Activated T-cell treated with anti-CD3 and anti-CD28 coated beads, Interleukin-2, amount 50 U/mL, for 4 hours (primary cell): ENCODE data around the gene NTRK2. TPM values are rescaled to one million over a fixed set of nuclear protein-coding genes. Genes with fewer than 3 reads are reported as not detected.

Experiments used
- ATAC-seq, 2 donors: fragments of 200-7000 bp; cut with Tn5 transposase; one replicate each; pipeline ENCODE4 v1.10.0; 2021
- DNase-seq: peaks from one replicate; pipeline ENCODE4 v3.0.0-alpha.2; 2020
- H3K27me3 Mint-ChIP-seq: one replicate; pipeline ENCODE4 v1.8.0; 2021; ENCODE audit warnings: low read depth, mixed read lengths
- H3K36me3 Mint-ChIP-seq: one replicate; pipeline ENCODE4 v1.8.0; 2022; ENCODE audit warnings: mixed read lengths; ENCODE audit not compliant: insufficient read depth
- H3K4me1 Mint-ChIP-seq: one replicate; pipeline ENCODE4 v1.8.0; 2021; ENCODE audit warnings: low read depth, mixed read lengths
- H3K4me3 Mint-ChIP-seq: one replicate; pipeline ENCODE4 v1.8.0; 2021; ENCODE audit warnings: mild to moderate bottlenecking, moderate library complexity, mixed read lengths
- H3K9me3 Mint-ChIP-seq: one replicate; pipeline ENCODE4 v1.8.0; 2021; ENCODE audit warnings: mixed read lengths
- total RNA-seq, 3 donors: library from RNA; stranded (reverse); gene quantifications; one replicate each; pipeline ENCODE4 v1.2.1, GENCODE V29; 2021

NTRK2 gene
- total RNA-seq, 3 donors from 2014 or later: 0.18 to 0.82 (median 0.38) TPM

DNA sequence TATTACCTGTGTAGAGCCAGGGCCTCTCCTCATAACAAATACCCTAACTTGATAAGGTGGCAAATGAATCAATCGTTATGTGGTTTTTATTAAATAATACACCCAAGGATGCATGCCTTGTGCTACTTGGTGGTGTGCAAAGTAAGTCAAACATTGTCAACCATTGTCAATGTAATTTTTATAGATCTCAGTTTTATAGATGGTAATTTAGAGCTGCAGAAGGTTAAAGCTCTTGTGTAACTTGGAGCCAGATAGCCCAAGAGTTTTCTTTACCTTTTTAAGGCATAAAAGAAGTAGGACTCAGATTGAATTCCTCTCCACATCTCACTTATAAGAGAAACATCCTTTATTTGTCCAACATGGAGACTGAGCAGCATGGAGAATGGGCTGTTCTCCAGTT is 304.7 kb downstream of the NTRK2 start:
- Mint-ChIP-seq H3K36me3 (no peaks in the 10 kb centered on the region), H3K27me3 (peaks cover 6% of the 10 kb centered on the region), H3K4me1 (no peaks in the 10 kb centered on the region), H3K9me3 (no peaks in the 10 kb centered on the region), H3K4me3 (no peak overlapping the region)
- no peak for ATAC-seq
- DNase-seq: no peak

DNA sequence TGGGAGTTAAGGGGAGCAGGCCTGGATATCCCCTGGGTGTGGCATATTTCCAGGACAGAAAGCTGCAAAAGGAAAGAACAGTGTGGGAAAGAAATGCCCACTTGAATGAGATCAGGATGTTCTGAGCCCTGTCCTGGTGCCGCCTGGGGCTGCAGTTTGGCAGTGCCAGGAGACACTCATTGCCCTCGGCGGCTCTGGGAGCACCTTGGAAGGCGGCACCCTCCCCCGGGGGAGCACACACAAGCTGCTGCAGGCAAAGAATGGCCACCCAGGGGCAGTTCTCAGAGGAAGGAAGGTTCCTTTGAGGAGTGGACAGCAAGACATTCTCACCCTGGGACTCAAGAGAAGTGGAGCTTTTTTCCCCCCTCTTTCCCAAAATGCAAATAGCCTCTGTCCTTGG is 305.3 kb downstream of the NTRK2 start:
- no peaks in the 10 kb centered on the region for H3K4me1 Mint-ChIP-seq
- no peaks in the 10 kb centered on the region for H3K9me3 Mint-ChIP-seq
- DNase-seq (no peak), ATAC-seq (no peak)
- H3K27me3 Mint-ChIP-seq: peaks cover 6% of the 10 kb centered on the region
- no peaks in the 10 kb centered on the region for H3K36me3 Mint-ChIP-seq
- no peak overlapping the region for H3K4me3 Mint-ChIP-seq

DNA sequence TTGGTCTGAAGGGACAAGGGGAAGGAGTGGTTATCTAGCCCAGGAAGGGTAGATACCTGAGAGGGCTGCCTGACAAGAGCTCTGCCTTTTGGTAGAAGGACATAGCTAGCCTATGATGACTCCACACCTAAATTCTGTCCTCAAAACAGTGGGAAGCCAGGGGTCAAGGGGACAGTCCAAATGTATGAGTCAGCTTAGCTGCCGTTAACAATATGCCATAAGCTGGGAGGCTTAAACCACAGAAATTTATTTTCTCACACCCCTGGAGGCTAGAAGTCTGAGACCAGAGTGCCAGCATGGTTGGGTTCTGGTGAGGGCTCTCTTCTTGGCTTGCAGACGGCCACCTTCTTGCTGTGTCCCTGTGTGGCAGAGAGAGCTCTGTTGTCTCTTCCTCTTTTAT is 306.4 kb downstream of the NTRK2 start:
- Mint-ChIP-seq H3K27me3 (peaks cover 6% of the 10 kb centered on the region), H3K36me3 (no peaks in the 10 kb centered on the region), H3K9me3 (no peaks in the 10 kb centered on the region), H3K4me3 (no peak overlapping the region), H3K4me1 (no peaks in the 10 kb centered on the region)
- ATAC-seq (no peak), DNase-seq (no peak)

DNA sequence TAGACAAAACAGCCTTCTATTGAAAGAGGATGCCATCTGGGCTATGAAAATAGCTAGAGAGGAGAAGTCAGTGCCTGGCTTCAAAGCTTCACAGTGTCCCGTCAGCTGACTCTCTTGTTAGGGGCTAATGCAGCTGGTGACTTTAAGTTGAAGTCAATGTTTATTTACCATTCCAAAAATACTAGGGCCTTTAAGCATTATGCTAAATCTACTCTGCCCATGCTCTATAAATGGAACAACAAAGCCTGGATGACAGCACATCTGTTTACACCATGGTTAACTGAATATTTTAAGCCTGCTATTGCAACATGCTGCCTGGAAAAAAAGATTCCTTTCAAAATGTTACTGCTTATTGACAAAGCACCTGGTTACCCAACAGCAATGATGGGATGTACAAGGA is 309.1 kb downstream of the NTRK2 start:
- Mint-ChIP-seq H3K9me3 (no peaks in the 10 kb centered on the region), H3K4me3 (no peak overlapping the region), H3K36me3 (no peaks in the 10 kb centered on the region), H3K4me1 (no peaks in the 10 kb centered on the region), H3K27me3 (no peaks in the 10 kb centered on the region)
- DNase-seq (no peak), ATAC-seq (no peak)

DNA sequence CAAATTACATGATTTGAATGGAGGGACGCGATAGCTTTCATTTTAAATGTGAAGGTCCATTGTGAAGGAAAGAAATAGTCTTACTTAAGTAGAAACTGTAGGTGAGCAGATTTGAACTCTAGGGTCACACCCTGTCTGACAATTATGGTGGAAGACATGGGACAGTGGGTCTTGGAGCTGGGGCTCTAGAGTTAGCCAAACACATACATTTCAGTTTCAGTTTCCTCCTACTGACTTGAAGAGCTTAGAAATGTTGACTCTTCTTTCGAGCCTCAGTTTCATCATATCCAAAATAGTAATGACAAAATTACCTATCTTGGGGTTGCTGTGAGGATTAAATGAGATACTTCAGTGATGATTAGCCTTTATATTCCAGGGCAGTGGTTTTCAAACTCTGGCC is 314.2 kb downstream of the NTRK2 start:
- Mint-ChIP-seq H3K27me3 (no peaks in the 10 kb centered on the region), H3K9me3 (no peaks in the 10 kb centered on the region), H3K4me1 (no peaks in the 10 kb centered on the region)

DNA sequence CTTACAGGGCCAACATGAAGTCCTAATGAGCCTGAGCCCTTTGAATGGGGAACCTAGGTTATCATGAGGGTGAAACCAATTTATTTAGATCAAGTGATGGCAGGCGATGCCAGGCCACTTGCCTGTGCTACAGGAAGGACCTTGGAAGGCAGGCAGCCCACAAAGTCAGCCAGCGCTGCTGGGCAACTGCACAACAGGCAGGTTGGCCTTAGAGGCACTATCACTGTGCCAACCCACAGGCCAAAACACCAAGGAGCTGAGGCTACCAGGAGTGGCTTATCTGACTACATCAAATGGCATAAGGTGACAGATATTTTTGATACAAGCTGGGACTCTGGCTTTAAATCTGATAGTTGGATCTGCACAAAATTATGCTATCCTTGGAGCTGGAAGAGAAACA is 319.1 kb downstream of the NTRK2 start:
- H3K27me3 Mint-ChIP-seq: no peaks in the 10 kb centered on the region
- ATAC-seq: no peak
- H3K4me1 Mint-ChIP-seq: no peaks in the 10 kb centered on the region
- H3K9me3 Mint-ChIP-seq: no peaks in the 10 kb centered on the region
- no peak for DNase-seq
- H3K36me3 Mint-ChIP-seq: no peaks in the 10 kb centered on the region
- no peak overlapping the region for H3K4me3 Mint-ChIP-seq

More for the DNA sequence above, 314.2 kb downstream of the NTRK2 start:
- Mint-ChIP-seq H3K4me3 (no peak overlapping the region), H3K36me3 (no peaks in the 10 kb centered on the region)
- DNase-seq (no peak), ATAC-seq (no peak)

DNA sequence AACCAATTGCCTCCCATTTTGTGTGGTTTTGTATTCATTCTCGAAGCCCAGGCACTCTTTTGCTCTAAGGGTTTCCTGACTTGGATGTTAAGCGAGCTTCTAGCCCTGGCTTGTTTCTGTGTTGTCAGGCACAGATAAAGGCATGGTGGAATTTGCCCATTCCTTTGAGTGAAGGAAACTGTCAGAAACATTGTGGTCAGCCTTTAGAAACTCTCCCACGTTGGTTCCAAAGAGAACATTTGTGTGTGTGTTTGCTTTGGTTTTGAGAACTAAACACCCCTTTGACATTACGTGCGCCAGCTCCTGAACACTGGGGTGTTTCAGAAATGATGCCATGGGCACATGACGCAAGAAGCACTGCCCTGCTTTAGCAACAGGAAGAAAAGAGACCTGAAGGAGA is 320.9 kb downstream of the NTRK2 start:
- Mint-ChIP-seq H3K4me3 (no peak overlapping the region), H3K9me3 (no peaks in the 10 kb centered on the region), H3K36me3 (no peaks in the 10 kb centered on the region), H3K27me3 (no peaks in the 10 kb centered on the region), H3K4me1 (no peaks in the 10 kb centered on the region)
- no peak for DNase-seq
- no peak for ATAC-seq

DNA sequence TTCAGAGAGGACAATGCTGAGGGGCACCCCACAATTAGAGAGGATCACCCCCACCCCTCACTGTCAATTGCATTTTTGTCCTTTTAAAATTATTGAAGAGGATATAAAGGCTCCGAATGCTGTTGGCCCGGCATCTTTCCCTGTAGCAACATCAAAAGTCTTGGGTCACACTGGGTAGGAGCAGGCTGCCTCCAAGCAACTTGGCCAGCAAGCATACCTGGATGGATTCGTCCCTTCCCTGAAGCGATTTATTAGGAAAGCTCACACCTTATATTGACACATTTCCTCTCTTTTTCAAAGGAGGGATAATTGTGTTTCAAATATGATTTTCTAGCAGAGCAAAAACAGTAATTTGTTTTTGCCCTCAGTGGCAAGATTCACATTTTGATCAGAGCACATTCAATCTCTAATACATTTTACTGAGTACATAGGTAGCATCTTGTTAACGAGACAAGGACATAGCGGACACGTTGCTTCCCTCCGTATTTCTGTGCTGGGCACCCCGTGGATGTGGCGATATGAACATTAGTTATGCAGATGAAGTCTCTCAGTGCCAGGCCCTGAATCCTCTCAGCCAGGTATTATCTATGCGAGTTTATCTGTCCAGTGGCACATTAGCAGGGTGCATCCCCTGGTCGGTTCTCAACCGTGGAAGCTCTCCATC is 321.5 kb downstream of the NTRK2 start:
- H3K27me3 Mint-ChIP-seq: no peaks in the 10 kb centered on the region
- ATAC-seq (no peak), DNase-seq (no peak)
- no peaks in the 10 kb centered on the region for H3K9me3 Mint-ChIP-seq
- no peaks in the 10 kb centered on the region for H3K36me3 Mint-ChIP-seq
- no peaks in the 10 kb centered on the region for H3K4me1 Mint-ChIP-seq
- no peak overlapping the region for H3K4me3 Mint-ChIP-seq

DNA sequence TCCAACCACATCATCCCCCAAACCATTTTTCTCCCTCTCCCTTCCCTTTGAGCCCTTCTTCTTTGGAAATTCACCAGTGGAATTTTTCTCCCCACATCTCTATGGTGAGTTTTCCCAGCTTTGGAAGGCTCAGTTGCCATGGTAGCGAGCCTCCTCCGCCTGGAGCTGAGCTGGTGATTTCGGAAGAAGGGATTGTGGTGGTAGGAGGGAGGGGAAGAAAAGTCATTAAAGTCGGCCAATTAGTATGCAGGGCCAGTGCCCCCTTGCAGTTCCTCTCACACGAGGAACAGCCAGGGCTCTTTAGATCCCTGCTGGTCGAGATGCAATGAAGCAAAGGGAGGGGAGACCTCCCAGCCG is 322.0 kb downstream of the NTRK2 start:
- DNase-seq (no peak), ATAC-seq (no peak)
- H3K4me3 Mint-ChIP-seq: no peak overlapping the region
- no peaks in the 10 kb centered on the region for H3K9me3 Mint-ChIP-seq
- no peaks in the 10 kb centered on the region for H3K27me3 Mint-ChIP-seq
- no peaks in the 10 kb centered on the region for H3K4me1 Mint-ChIP-seq
- H3K36me3 Mint-ChIP-seq: no peaks in the 10 kb centered on the region

DNA sequence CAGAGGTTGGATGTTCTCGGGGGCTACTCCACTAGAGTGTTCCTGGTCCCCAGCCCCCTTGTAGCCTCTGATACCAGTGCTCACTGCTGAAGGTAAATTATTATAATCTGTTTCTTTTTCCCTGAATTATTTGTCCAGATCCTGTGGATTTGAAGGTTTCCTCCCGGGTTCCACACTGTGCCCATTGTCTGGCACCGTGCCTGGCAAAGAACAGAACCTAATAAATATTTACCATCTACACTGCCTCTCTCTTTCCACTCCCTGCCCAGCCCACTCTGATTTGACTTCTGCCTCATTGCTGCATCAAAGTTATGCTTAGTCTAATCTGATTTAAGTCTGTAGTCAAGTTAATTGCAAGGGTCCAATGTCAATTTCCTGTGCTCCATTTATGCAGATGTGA is 322.9 kb downstream of the NTRK2 start:
- DNase-seq (no peak), ATAC-seq (no peak)
- Mint-ChIP-seq H3K9me3 (no peaks in the 10 kb centered on the region), H3K27me3 (peaks cover under 1% of the 10 kb centered on the region), H3K36me3 (no peaks in the 10 kb centered on the region), H3K4me3 (no peak overlapping the region), H3K4me1 (no peaks in the 10 kb centered on the region)

DNA sequence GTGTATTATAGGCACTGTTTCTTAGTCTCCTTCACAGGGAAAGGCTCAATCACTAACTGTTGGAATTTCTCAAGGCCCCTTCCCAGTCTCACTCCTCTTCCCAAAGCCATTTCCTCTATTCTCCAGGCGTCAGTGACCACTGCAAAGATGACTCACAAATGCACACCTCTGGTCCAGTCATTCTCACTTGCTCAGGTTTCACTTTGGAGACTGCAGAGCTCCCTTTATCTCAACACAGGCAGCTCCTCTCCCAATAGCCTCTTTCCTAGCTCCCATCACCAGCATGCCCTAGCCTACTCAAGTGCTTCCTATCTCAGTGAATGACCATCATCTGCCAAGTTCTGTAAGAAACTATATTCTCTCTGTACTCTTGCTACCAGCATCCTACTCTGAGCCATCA is 323.6 kb downstream of the NTRK2 start:
- Mint-ChIP-seq H3K27me3 (peaks cover 2% of the 10 kb centered on the region), H3K4me3 (no peak overlapping the region)
- no peak for ATAC-seq

DNA sequence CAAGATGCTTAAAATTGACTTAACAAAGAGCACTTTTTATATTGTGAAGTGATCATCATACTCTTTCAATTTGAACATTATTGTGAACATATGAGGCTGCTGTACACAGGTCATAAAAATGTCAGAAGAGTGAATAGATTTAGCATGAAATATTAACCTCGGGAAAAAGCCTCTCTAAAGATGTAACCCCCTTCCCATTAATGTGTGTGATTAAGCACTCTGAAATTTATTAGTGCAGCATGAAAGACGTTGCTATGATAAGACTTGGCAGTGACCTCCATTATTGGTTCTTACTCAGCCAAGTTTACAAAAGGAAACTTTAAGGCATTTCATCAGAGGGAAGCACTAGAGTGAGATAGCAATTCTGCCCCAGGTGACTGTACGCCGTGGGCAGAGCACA is 326.5 kb downstream of the NTRK2 start:
- no peak for ATAC-seq
- DNase-seq: no peak
- H3K9me3 Mint-ChIP-seq: peaks cover 2% of the 10 kb centered on the region
- H3K27me3 Mint-ChIP-seq: peaks cover 3% of the 10 kb centered on the region
- H3K36me3 Mint-ChIP-seq: no peaks in the 10 kb centered on the region
- H3K4me3 Mint-ChIP-seq: no peak overlapping the region
- no peaks in the 10 kb centered on the region for H3K4me1 Mint-ChIP-seq

More for the DNA sequence above, 323.6 kb downstream of the NTRK2 start:
- Mint-ChIP-seq H3K9me3 (no peaks in the 10 kb centered on the region), H3K36me3 (no peaks in the 10 kb centered on the region), H3K4me1 (no peaks in the 10 kb centered on the region)
- no peak for DNase-seq

DNA sequence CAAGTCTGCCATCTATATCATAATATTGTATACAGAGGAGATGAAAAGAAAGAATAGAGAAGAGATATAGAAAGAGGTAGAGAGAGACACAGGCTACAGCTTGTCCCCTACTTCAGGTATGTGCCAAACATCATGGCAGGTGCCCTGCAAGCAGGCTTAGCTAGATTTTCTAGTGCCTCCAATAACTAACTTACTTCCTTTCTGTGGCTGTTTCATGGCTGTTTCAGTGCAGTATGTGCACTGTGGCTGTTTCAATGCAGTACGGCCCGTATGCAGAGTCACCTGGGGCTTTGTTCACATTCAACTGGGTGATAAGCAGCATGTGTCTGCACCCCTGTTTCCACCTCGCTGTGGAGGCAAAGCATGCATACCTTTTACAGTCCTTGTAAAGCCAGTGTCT is 327.2 kb downstream of the NTRK2 start:
- Mint-ChIP-seq H3K4me1 (no peaks in the 10 kb centered on the region), H3K27me3 (peaks cover 6% of the 10 kb centered on the region), H3K36me3 (no peaks in the 10 kb centered on the region), H3K9me3 (peaks cover 6% of the 10 kb centered on the region), H3K4me3 (no peak overlapping the region)
- no peak for DNase-seq
- no peak for ATAC-seq

DNA sequence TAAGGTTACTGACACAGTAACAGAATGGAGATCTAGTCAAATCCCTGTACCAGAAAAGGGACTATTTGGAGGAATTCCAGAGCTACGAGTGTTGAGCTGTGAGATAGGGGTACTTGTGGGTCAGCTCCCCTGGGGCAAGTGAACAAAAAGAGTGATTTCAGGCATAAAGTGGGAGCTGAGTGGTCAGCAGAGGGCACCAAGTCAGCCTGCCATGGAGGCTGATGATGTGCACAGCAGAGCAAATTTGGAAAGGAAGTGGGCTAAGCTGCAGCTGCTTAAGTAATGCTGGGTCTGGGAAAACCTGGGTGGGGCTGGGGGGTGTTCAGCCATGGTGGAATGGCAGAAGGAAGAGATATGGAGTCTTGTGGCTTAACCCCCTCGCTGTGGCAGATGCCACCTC is 327.9 kb downstream of the NTRK2 start:
- Mint-ChIP-seq H3K4me1 (no peaks in the 10 kb centered on the region), H3K4me3 (no peak overlapping the region), H3K27me3 (peaks cover 6% of the 10 kb centered on the region), H3K9me3 (peaks cover 6% of the 10 kb centered on the region), H3K36me3 (no peaks in the 10 kb centered on the region)
- no peak for ATAC-seq
- DNase-seq: no peak

DNA sequence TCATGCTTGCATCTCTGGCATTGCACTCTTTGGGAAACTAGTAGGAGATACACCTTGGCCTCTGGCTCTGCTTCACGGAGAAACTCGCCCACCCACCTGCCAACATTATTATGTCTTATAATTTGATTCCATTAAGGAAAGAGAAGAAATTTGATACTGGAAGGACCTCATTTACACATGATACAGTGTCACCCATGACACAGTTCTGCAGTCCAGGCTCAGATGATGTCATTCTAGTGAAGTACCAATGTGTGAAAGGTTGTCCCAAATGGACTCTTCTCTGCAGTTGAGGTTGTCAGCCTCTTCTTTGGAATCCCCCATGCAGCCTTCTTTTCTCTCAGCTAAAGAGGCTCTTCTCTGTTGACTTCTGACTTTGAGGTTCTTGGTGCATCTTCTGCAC is 329.1 kb downstream of the NTRK2 start:
- Mint-ChIP-seq H3K4me3 (no peak overlapping the region), H3K36me3 (no peaks in the 10 kb centered on the region), H3K27me3 (peaks cover 6% of the 10 kb centered on the region), H3K4me1 (no peaks in the 10 kb centered on the region), H3K9me3 (peaks cover 6% of the 10 kb centered on the region)
- no peak for DNase-seq
- ATAC-seq: no peak

DNA sequence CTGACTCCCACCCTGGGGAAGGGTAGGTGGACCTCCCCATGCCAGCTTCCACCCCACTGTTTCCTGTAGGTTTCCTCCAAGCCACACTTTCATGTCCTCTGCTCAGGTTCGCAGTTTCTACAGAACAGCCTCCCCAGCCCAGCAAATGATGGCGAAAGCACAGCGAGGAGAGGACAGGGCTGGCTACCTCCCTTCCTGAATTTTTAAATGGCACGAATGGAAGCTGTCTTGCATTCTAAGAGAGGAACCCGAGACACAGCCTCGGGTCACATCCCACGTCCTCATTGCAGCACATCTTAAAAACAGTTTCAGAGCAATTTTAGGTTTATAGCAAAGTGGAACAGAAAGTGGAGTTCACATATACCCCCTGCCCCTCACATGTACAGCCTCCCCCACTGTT is 330.3 kb downstream of the NTRK2 start:
- Mint-ChIP-seq H3K36me3 (no peaks in the 10 kb centered on the region), H3K9me3 (peaks cover 6% of the 10 kb centered on the region)

More for the DNA sequence above, 330.3 kb downstream of the NTRK2 start:
- ATAC-seq: no peak
- no peak for DNase-seq
- H3K27me3 Mint-ChIP-seq: peaks cover 6% of the 10 kb centered on the region
- H3K4me1 Mint-ChIP-seq: no peaks in the 10 kb centered on the region
- no peak overlapping the region for H3K4me3 Mint-ChIP-seq
